Endodermal cell (in vitro differentiated cells): Measurements from ENCODE around the gene CBLB. TPM values are rescaled to one million over a fixed set of nuclear protein-coding genes. Genes with fewer than 3 reads are reported as not detected.

ENCODE experiments used
- DNase-seq: peaks from one replicate; pipeline ENCODE4 v3.0.0-alpha.2; 2017
- H3K27ac ChIP-seq: 2 replicates; pipeline ENCODE4 v1.5.1; 2013; ENCODE audit warnings: mild to moderate bottlenecking, low read depth, low read length, moderate library complexity
- H3K27me3 ChIP-seq: 2 replicates; pipeline ENCODE4 v1.6.1; 2013; ENCODE audit warnings: mild to moderate bottlenecking, low read length, moderate library complexity; ENCODE audit not compliant: insufficient read depth, control insufficient read depth, poor library complexity, severe bottlenecking
- H3K36me3 ChIP-seq: 2 replicates; pipeline ENCODE4 v1.7.0; 2013; ENCODE audit warnings: mild to moderate bottlenecking, low read length, moderate library complexity; ENCODE audit not compliant: control insufficient read depth, insufficient read depth
- H3K4me1 ChIP-seq: one replicate; pipeline ENCODE4 v1.7.0; 2013; ENCODE audit warnings: low read length; ENCODE audit not compliant: control insufficient read depth, insufficient read depth
- H3K4me3 ChIP-seq: 2 replicates; pipeline ENCODE4 v1.5.1; 2013; ENCODE audit warnings: mild to moderate bottlenecking, low read length, moderate library complexity
- H3K9ac ChIP-seq: 2 replicates; pipeline ENCODE4 v1.6.1; 2013; ENCODE audit warnings: mild to moderate bottlenecking, low read length, moderate library complexity; ENCODE audit not compliant: poor library complexity, severe bottlenecking; ENCODE audit errors: extremely low read depth
- H3K9me3 ChIP-seq: 2 replicates; pipeline ENCODE4 v1.6.1; 2013; ENCODE audit warnings: mild to moderate bottlenecking, low read length, moderate library complexity; ENCODE audit not compliant: control insufficient read depth
- H3K27ac Mint-ChIP-seq: 2 replicates; pipeline ENCODE4 v1.8.0; 2020; ENCODE audit warnings: mixed read lengths
- H3K27me3 Mint-ChIP-seq: 2 replicates; pipeline ENCODE4 v1.8.0; 2021; ENCODE audit warnings: mild to moderate bottlenecking, mixed read lengths; ENCODE audit not compliant: insufficient read depth
- H3K36me3 Mint-ChIP-seq: 2 replicates; pipeline ENCODE4 v1.8.0; 2020; ENCODE audit warnings: low read depth, mixed read lengths
- H3K4me1 Mint-ChIP-seq: 2 replicates; pipeline ENCODE4 v1.8.0; 2020; ENCODE audit warnings: mixed read lengths
- H3K4me3 Mint-ChIP-seq: 2 replicates; pipeline ENCODE4 v1.8.0; 2020; ENCODE audit warnings: mild to moderate bottlenecking, moderate library complexity, mixed read lengths
- H3K9me3 Mint-ChIP-seq: 2 replicates; pipeline ENCODE4 v1.8.0; 2020; ENCODE audit warnings: mild to moderate bottlenecking, mixed read lengths
- CTCF ChIP-seq: fragments of 200-600 bp; sonication (generic); conservative IDR thresholded peaks from 2 replicates; pipeline ENCODE4 v1.5.0; 2021; ENCODE audit warnings: antibody characterized with exemption, mild to moderate bottlenecking
- WGBS, 2 experiments: methylation state at CpG; one replicate each; pipeline versions ENCODE4 v1.1.5 to v1.1.7; 2013; ENCODE audit warnings: missing lambda C conversion rate in 2 of 2, mixed read lengths in 1 of 2; ENCODE audit not compliant: insufficient coverage in 1 of 2, insufficient read length in 1 of 2; 5-methylcytosine and 5-hydroxymethylcytosine counted together
- total RNA-seq, 2 donors: library from RNA; stranded (reverse); fragmentation: NEBNext Ultra II Directional in 1 of 2; extraction: Animal tissue kit (Norgen Biotek cat#: 25700) in 1 of 2; gene quantifications; 2 replicates in 1 of 2; 3 replicates in 1 of 2; pipeline ENCODE4 v1.2.1, GENCODE V29; 2021

Gene CBLB
- total RNA-seq, 2 donors from 2014 or later: 45.4 to 60.5 TPM

GRCh38 chr3:105862217-105862616 lies 6.6 kb downstream of the CBLB start:
- H3K36me3 Mint-ChIP-seq: peaks cover 36% of the 10 kb centered on the region
- Histone ChIP-seq H3K9me3 (no peaks in the 10 kb centered on the region), H3K27me3 (no peaks in the 10 kb centered on the region), H3K27ac (no peak overlapping the region), H3K36me3 (peaks cover 40% of the 10 kb centered on the region), H3K4me1 (peaks cover 9% of the 10 kb centered on the region), H3K9ac (no peak overlapping the region), H3K4me3 (no peak overlapping the region)
- H3K27me3 Mint-ChIP-seq: no peaks in the 10 kb centered on the region
- no peak for DNase-seq
- H3K4me1 Mint-ChIP-seq: peaks cover 12% of the 10 kb centered on the region
- TF ChIP-seq CTCF: no peak
- H3K27ac Mint-ChIP-seq: no peak overlapping the region
- 94% methylated on average over 3 of the region's 3 CpGs for WGBS, 2 experiments
- no peak overlapping the region for H3K4me3 Mint-ChIP-seq
- no peaks in the 10 kb centered on the region for H3K9me3 Mint-ChIP-seq

- no peaks in the 10 kb centered on the region for H3K27me3 ChIP-seq
- H3K4me3 Mint-ChIP-seq: no peak overlapping the region
- peaks cover 34% of the 10 kb centered on the region for H3K36me3 ChIP-seq
- no peak overlapping the region for H3K27ac ChIP-seq
- no peak overlapping the region for H3K4me3 ChIP-seq
- DNase-seq: no peak
- H3K9me3 ChIP-seq: no peaks in the 10 kb centered on the region
- WGBS, 2 experiments: 100% methylated on average over 1 of the region's 1 CpG; no CpG with 5 or more reads in 1 of the 2 experiments
- H3K27me3 Mint-ChIP-seq: no peaks in the 10 kb centered on the region
- no peaks in the 10 kb centered on the region for H3K9me3 Mint-ChIP-seq
- H3K27ac Mint-ChIP-seq: no peak overlapping the region
- TF ChIP-seq CTCF: no peak
- no peak overlapping the region for H3K9ac ChIP-seq
- H3K36me3 Mint-ChIP-seq: peaks cover 31% of the 10 kb centered on the region
- H3K4me1 ChIP-seq: no peaks in the 10 kb centered on the region
- peaks cover 1% of the 10 kb centered on the region for H3K4me1 Mint-ChIP-seq
These were observed 8.2 kb downstream of the CBLB start for GRCh38 chr3:105860641-105861040.

GRCh38 chr3:105858017-105858416 lies 10.8 kb downstream of the CBLB start:
- Mint-ChIP-seq H3K27me3 (no peaks in the 10 kb centered on the region), H3K4me1 (no peaks in the 10 kb centered on the region), H3K9me3 (no peaks in the 10 kb centered on the region), H3K4me3 (no peak overlapping the region), H3K27ac (no peak overlapping the region), H3K36me3 (peaks cover 43% of the 10 kb centered on the region)
- no peaks in the 10 kb centered on the region for H3K4me1 ChIP-seq
- WGBS, 2 experiments: 96 to 97% methylated on average over 3 of the region's 3 CpGs
- H3K4me3 ChIP-seq: no peak overlapping the region
- no peak for TF ChIP-seq CTCF
- peaks cover 18% of the 10 kb centered on the region for H3K36me3 ChIP-seq
- H3K9ac ChIP-seq: no peak overlapping the region
- no peaks in the 10 kb centered on the region for H3K9me3 ChIP-seq
- H3K27ac ChIP-seq: no peak overlapping the region
- H3K27me3 ChIP-seq: no peaks in the 10 kb centered on the region
- no peak for DNase-seq
